Type B pancreatic cell (in vitro differentiated cells): ENCODE measurements around the gene LRP1-AS. TPM values are rescaled to one million over a fixed set of nuclear protein-coding genes. Genes with fewer than 3 reads are reported as not detected.

Experiments used
- DNase-seq: peaks from one replicate; pipeline ENCODE4 v3.0.0; 2021; ENCODE audit warnings: mixed read lengths; ENCODE audit not compliant: unreplicated experiment; ENCODE audit errors: extremely low spot score
- H3K27ac Mint-ChIP-seq: 2 replicates; pipeline ENCODE4 v1.8.0; 2021; ENCODE audit warnings: mild to moderate bottlenecking, mixed read lengths
- H3K27me3 Mint-ChIP-seq: 2 replicates; pipeline ENCODE4 v1.8.0; 2021; ENCODE audit warnings: mixed read lengths
- H3K36me3 Mint-ChIP-seq: 2 replicates; pipeline ENCODE4 v1.8.0; 2021; ENCODE audit warnings: mixed read lengths
- H3K4me1 Mint-ChIP-seq: one replicate; pipeline ENCODE4 v1.8.0; 2021; ENCODE audit warnings: mixed read lengths; ENCODE audit not compliant: unreplicated experiment
- H3K4me3 Mint-ChIP-seq: 2 replicates; pipeline ENCODE4 v1.8.0; 2021; ENCODE audit warnings: mild to moderate bottlenecking, mixed read lengths
- H3K9me3 Mint-ChIP-seq: 2 replicates; pipeline ENCODE4 v1.8.0; 2021; ENCODE audit warnings: mixed read lengths
- CTCF ChIP-seq: fragments of 200-600 bp; sonication (generic); conservative IDR thresholded peaks from 2 replicates; pipeline ENCODE4 v1.5.0; 2021; ENCODE audit warnings: antibody characterized with exemption, mild to moderate bottlenecking
- total RNA-seq: library from RNA; stranded (reverse); gene quantifications from 2 replicates; pipeline ENCODE4 v1.2.1, GENCODE V29; 2021; ENCODE audit warnings: low replicate concordance

Gene LRP1-AS
- total RNA-seq, 1 donor from 2014 or later: not detected

- Mint-ChIP-seq H3K4me1 (peaks cover 69% of the 10 kb centered on the region), H3K9me3 (no peaks in the 10 kb centered on the region), H3K4me3 (peak overlapping the region; percentile 92), H3K27me3 (no peaks in the 10 kb centered on the region), H3K27ac (peak overlapping the region; percentile 44), H3K36me3 (no peaks in the 10 kb centered on the region)
- no peak for TF ChIP-seq CTCF
- DNase-seq: no peak
Observed at GRCh38 chr12:57130941-57131340, 16.5 kb downstream of the LRP1-AS start.

GRCh38 chr12:57129889-57130288 is 17.5 kb downstream of the LRP1-AS start:
- Mint-ChIP-seq H3K9me3 (no peaks in the 10 kb centered on the region), H3K27ac (peak overlapping the region; percentile 78), H3K4me1 (peaks cover 62% of the 10 kb centered on the region), H3K27me3 (no peaks in the 10 kb centered on the region), H3K36me3 (no peaks in the 10 kb centered on the region), H3K4me3 (peak overlapping the region; percentile 92)
- no peak for DNase-seq
- no peak for TF ChIP-seq CTCF

GRCh38 chr12:57129321-57129842 is 18.0 kb downstream of the LRP1-AS start:
- Mint-ChIP-seq H3K27ac (peak overlapping the region; percentile 78), H3K9me3 (no peaks in the 10 kb centered on the region), H3K4me1 (peaks cover 61% of the 10 kb centered on the region), H3K4me3 (peak overlapping the region; percentile 92), H3K27me3 (no peaks in the 10 kb centered on the region), H3K36me3 (no peaks in the 10 kb centered on the region)
- no peak for DNase-seq
- TF ChIP-seq CTCF: no peak

GRCh38 chr12:57128519-57129247 is 18.7 kb downstream of the LRP1-AS start:
- H3K27ac Mint-ChIP-seq: peak overlapping the region; percentile 84
- H3K36me3 Mint-ChIP-seq: no peaks in the 10 kb centered on the region

GRCh38 chr12:57127726-57128518 is 19.5 kb downstream of the LRP1-AS start, which contains the start of gene LRP1:
LRP1 (plus strand) TSS chr12:57128483; CDS start chr12:57128965, 482 bp downstream.
- no peak for TF ChIP-seq CTCF
- Mint-ChIP-seq H3K27me3 (no peaks in the 10 kb centered on the region), H3K27ac (peak within 1 kb of the TSS; percentile 90), H3K4me3 (peak within 1 kb of the TSS; percentile 92), H3K9me3 (no peaks in the 10 kb centered on the region), H3K4me1 (peaks cover 50% of the 10 kb centered on the region), H3K36me3 (no peaks in the 10 kb centered on the region)
- peak; percentile 85 for DNase-seq

More at GRCh38 chr12:57128519-57129247, 18.7 kb downstream of the LRP1-AS start:
- Mint-ChIP-seq H3K4me1 (peaks cover 56% of the 10 kb centered on the region), H3K9me3 (no peaks in the 10 kb centered on the region), H3K4me3 (peak overlapping the region; percentile 92), H3K27me3 (no peaks in the 10 kb centered on the region)
- no peak for TF ChIP-seq CTCF
- no peak for DNase-seq
